Measurements from ENCODE around the gene STX7.

STX7 gene

DNA sequence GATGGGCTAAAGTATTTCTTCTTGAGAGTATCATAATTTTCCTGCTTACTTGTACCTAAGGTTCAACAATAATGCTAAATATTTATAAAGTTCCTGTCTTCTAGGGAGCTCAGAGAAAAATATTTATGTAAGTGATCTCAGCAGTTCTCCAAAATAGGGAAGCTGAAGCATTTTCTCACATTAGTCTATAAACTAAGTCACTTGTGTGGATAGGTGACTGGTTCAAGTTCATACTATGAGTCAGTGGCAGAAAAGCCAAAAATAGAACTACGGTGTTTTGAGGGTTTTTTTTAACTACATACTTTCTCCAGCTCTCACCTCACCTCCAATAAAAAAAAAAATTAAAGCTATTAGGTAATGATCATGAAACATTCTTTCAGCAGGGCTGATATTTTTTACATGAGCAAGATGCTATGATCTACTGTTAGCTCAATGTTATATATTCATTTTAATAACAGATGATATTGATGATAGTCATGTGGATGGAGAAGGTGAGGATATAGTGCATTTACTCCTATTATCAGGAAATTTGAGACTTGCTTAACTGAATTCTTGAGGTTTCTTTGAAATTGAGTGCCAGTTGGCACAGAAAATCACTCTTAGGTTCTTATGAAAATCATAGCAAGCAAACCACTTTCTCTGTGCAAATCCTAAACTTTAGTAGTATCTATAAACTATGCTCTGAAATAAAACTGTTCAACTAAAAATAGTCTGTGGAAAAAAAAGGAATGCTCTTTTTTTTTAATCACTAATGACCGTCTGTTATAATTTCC, 107.6 kb downstream of the STX7 start:
- no peak for DNase-seq

DNA sequence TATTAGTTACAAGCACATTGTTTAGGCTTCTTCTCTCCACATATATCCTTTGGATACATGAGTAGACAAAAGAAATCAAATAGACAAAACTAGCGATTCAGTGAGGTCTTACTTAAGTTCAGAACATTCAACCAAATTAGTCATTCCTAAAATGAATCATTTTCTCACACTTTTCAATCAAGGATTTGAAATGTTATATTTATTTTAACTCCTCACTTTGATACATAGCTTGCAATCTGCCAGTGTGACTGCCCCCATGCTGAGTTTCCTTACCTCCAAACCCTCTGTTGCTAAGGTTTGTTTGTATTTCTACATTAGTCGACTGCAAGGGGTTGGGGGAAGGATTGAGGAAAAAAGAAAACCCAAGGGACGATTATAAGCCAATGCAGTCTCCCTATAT, 108.2 kb downstream of the STX7 start:
- no peak for DNase-seq

DNA sequence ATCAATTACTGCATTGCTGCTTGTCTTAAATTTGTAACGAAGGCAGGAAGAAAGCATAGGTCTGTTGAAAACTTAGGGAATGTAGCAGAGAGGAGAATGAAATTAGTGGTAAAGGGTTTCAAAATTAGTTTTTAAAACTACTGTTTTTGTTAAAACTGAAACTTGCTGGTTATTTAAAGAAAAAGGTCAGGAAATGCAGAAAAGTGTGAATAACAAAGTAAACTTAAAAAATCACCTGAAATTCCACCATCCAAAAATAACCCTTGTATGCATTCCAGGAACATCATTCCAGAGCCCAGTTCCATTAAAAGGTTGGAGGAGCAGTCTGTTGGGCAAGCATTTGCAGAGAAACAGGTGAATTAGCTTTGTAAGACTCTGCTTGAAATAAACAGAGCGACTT, 108.6 kb downstream of the STX7 start:
- DNase-seq: no peak

DNA sequence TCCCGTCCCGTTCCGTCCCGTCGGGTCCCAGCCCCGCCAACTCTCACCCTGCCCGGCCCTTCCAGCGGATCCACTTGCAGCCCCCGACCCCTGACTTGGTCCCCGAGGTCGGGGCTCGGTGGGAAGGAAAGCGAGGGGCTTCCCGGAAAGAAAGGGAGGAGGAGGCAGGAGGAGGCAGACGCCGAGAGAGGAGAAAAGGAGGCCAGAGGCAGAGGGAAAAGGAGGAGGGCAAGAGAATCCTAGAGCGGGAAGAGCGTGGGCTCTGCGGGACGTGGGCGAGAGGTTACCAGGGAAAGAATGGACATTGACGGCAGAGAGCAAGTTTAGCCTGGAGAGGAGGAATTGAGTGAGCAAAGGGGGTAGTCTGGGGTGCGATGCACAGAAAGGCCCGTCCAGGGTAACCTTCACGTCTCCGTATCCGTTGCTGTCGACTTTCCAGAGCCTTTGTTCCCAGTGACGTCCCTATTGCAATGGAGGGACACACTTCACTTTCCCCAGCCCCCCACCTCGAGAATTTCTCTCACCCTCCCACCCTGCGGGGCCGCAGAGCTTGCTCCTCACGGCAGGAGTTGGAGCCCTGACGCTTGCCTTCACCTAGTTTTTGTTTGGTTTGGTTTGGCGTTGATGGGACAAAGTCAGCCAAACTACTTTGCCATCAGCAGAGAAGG, 111.2 kb downstream of the STX7 start:
- no peak for DNase-seq

DNA sequence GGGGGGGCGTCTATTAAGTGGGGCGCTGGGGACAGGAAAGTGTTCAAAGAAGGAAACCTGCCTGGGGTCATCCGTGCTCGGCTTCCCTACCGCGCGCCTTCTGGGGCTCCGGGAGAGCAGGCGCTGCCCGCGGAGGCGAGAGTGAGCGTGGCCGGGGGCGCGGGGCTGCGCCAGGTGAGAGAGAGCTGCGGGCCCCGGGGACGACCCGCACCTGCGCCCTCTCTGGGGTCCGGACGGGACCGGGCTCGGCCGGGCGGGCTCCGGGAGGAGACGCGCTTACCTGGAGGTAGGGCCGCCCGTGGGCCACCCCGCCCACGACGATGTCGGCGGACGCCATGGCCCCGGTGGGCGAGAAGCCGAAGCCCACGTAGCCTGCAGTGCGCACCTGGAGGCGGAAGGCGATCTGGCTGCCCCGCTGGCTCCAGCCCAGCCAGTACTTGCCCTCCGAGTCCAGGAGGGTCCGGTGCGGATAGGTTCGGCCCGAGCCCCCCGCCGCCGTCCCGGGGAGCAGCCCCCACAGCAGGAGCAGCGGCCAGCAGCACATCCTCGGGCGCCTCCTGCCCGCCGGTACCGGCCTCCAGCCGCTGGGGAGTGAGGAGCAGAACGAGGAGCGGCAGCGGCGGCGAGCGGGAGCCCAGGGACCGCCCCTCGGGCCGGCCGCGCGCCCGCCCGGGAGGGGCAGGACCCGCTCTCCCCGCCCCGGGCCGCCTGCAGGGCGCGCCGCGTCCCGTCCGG, 111.9 kb downstream of the STX7 start, which contains the start of gene MOXD1:
Gene MOXD1, minus strand, starts transcription at position 593 of the 735 bp plus-strand sequence. Its CDS starts 49 bp downstream, at position 544.
- DNase-seq: no peak

DNA sequence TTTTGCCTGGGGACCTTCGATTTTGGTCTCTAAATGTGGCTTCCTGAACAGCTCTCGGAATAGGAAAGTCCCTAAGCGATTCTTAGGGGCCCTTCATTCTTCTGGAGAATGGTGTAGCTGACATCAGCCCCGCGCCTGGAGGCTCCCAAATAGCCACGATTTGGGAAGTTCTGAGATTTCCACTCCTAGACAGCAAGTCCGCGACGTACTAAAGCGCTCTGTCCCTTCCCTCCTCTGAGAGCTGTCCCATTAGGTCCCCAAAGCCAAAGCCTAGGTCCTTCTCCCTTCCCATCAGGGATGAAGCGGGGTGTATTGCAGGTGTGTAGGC, 112.4 kb downstream of the STX7 start:
- no peak for DNase-seq

DNA sequence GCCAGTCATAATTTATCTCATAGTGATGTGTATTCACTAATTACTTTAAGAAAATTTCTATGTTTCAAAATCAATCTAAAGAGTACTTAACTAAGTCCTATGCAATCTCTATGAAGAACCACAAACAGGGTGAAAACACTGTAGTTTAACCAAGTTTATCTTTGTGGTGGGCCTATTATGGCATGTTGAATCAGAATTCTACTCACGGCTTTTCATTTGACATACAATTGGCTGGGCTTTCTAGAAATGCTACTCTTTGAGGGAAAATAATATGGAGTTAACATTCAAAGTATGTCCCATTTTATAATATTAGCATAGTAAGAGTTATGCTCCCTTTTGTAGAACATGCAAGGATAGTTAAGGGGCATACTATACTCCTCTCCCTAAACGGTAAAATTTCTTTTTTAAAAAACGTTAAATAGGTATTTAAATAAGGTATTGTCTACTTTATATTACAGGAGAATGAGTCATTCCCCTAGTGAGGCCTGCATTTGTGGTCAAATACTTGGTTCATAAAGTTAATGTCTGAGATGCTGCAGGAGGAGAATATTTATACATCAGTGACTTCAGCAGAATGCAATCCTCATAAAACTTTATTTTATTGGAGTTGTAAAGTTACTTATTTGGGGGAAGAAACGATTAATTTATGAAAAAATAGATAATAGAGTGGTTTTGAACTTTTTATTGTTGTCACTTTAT, 113.4 kb downstream of the STX7 start:
- DNase-seq: no peak
